Midbrain (tissue), 1 donor: ENCODE data around the gene MYO5B.

Experiments used
- DNase-seq: peaks from one replicate; lab custom pipeline; 2025; lab: John Stamatoyannopoulos, UW

The MYO5B gene

GRCh38 chr18:50188652-50189051 is 6.3 kb downstream of the MYO5B start:
- DNase-seq, result no peak

DNA sequence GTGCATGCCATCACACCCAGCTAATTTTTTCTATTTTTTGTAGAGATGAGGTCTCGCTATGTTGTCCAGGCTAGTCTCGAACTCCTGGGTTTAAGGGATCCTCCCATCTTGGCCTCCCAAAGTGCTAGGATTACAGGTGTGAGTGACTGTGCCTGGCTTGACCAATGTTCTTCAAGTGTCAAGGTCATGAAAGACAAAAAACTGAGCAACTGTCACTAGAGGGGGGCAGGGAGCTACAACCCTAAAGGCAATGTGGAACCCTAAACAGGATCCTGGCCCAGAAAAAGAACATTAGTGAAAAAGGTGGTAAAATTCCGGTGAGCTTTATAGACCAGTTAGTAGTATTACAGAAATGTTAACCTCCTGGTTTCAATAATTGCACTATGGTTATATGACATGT is 7.3 kb downstream of the MYO5B start:
- DNase-seq, result no peak

DNA sequence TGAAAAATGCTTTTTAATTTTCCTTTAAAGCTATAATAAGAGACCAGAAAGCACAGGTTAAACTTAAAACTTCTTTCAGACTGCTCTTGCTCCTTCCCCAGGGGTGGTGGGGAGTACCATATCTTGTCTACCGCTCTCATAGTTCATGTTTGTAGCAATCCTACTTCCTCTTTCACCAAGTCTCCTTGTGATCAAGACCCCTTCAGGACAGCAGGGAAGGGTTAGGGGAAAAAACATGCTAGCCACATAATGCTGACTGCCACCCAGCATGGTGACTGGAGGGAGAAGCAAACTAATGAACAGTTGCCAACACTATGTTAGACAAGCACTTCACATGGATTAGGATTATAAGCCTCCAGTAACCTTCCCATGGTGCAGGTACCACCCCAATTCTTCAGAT is 8.6 kb downstream of the MYO5B start:
- DNase-seq, result no peak

GRCh38 chr18:50183556-50183955 is 11.4 kb downstream of the MYO5B start:
- no peak for DNase-seq

DNA sequence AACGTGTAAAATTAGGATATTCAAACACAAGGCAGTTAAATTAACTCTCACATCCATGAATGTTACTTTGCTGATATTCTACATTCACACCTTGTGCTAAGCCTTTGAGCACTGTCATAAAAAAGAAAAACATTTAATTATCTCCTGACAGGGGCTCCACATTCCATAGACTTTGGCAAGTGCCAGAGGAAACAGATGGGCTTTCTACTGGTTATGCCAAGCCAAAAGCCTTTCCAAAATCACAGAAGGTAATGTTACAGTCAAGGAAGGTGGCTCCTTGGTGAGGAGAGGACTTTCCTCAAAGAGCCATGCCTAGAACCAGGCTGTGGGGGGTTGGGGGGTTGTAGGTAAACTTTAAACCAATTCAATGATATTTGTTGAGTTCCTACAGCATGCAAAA is 12.4 kb downstream of the MYO5B start:
- DNase-seq, result no peak

DNA sequence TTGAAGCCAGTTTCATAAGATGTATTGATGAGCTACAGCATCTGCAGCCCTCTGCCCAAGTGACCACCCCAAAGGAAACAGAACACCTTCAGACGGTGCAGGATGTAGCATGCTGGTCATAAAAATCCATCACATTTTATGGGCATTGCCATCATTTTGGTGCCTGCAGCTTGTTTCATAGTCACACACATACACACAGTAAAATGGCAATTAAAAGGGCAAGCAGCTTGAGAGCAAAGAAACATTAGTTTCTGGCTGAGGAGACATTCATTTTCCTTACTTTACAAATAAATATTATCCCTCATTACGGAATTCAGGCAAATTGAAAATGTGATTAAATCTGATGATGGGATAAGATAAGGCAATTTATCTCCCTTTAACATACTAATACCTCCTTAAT is 13.4 kb downstream of the MYO5B start:
- DNase-seq, result no peak

GRCh38 chr18:50179465-50179864 is 15.5 kb downstream of the MYO5B start:
- DNase-seq, result no peak

- no peak for DNase-seq
Observed at GRCh38 chr18:50177294-50177992, 17.5 kb downstream of the MYO5B start.

DNA sequence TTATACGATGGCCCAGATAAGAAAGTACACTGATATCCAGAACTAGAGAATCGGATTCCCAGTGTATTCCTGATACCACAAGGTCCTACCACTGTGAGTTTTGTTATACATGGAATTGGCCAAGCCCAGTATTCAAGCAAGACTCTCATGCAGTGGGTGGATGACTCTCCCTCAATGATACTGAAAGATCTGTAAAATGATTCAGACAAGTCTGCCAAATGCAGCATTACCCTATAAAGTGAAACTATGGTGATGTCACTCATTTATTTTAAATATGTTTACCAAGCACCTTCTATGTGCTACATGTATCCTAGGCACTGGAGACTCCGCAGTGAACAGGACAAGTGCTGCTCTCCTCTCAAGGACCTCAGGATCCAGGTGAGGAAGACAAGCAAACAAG is 22.6 kb downstream of the MYO5B start:
- no peak for DNase-seq

DNA sequence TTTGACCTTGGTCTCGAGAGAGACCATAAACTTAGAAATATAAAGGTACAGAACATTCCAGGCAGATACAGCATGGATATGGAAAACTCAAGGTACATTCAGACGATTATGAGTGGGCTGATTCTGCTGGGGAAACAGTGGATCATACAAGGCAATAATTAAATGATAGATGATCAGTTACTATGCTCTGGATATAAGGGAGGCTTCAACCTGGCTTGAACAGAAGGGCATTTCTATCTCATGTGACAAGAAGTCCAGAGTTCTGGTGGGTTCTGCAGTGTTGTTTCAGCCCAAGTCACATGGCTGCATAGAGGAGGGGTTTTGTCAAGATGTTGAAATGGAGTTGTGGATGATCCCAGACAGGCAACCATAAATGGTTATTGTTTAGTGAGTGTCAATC is 23.5 kb downstream of the MYO5B start:
- DNase-seq, result no peak

GRCh38 chr18:50170004-50170403 is 24.9 kb downstream of the MYO5B start:
- DNase-seq, result no peak

DNA sequence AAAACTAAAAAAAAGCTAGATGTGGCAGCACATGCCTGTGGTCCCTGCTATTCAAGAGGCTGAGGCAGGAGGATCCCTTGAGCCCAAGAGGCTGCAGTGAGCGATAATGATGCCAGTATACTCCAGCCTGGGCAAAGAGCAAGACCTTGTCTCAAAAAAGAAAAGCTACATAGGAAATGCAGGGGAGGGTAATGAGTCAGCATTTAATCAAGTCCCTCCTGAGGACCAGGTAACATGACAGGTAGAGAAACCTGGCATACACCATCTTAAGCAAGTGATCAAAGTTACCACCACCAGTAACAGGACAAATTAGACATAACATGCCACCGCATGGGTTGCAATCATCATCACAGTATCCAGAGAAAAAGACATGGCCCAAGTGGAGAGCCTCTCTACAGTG is 25.8 kb downstream of the MYO5B start:
- no peak for DNase-seq

DNA sequence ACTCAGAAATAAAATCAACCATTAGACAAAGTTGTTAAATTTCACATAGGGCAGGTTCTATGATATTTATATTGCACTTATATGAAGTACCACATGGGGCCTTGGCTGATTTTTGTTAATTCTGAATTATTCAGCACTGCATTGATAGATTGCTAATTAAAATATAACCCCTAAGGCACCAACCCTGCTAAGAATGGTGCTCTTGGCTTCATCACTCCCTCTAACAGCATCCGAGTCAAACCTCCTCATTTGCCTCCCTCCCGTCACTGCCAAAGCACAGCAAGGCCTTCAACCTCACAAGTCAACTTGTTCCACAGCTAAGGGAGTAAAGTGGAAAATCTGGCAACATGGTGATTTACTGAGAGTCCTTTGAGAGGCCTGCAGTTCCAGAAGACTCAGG is 27.0 kb downstream of the MYO5B start:
- DNase-seq, result no peak

DNA sequence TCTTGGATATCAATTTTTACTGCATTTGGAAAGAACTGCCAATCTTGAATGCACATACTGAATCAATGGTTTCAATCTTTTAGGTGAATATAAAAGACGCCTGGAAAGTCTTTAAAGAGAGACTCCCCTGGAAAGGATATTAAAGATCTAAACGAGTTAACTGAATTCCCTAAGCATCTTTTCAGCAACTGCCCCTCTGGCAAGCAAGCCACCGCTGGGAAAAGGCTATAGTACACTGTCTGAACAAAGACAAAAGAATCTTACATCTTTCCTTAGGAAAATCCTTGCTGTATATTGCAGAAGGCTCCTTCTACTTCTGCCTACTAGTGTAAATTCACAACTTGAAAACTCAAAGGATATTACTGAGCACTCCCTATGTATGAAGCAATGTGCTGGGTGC is 28.0 kb downstream of the MYO5B start:
- no peak for DNase-seq

- DNase-seq, result no peak
Observed at GRCh38 chr18:50163505-50163904, 31.4 kb downstream of the MYO5B start.

GRCh38 chr18:50162486-50163304 is 32.3 kb downstream of the MYO5B start:
- no peak for DNase-seq

DNA sequence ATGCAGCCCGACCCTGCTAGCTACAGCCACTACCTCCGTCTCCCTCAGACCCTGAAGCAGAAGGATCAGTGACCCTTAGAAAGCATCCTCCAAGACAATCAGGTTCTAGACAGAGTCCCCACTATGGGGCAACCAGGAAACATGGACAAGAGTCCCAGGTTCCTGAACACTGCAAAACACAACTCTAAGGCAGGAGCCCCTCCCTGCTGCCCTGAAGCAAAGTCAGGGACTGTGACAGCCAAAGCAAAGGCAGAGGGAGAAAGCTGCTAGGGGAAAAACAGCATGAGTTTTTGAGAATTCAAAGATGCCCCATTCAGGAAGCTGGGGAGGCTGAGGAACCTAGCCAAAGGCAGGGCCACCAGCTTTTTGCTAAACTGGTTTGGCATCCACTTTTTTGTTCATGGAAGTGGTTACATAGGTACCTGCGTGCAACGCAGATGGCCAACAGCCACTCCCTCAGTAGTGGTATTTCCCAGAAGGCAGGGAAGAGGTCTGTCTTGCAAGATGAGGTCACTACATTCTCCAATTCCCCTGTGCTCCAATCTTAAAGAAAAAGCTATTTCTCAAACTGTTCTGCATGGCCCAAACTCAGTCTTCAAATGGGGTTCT is 33.2 kb downstream of the MYO5B start:
- no peak for DNase-seq

DNA sequence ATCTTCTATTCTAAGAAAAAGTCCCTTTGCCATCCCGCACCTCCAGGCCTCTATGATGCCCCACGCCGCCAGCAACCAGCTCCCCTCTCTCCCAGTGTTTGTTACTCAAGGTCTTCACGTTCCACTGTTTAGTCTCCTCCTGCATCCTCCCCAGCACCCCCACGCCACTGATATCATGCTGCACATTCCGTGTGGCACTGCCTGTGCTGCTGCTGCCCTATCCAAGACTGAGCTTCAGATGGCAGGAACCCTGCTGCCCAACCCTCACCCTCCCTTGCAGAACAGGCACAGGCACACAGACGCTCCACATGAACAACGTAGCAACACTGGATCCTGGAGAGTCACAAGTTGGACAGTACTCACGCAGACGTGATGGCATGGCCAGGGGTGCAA is 35.3 kb downstream of the MYO5B start:
- no peak for DNase-seq

GRCh38 chr18:50158866-50159653 is 35.9 kb downstream of the MYO5B start:
- DNase-seq, result no peak

- DNase-seq, result no peak
Observed at GRCh38 chr18:50155406-50155805, 39.5 kb downstream of the MYO5B start.

DNA sequence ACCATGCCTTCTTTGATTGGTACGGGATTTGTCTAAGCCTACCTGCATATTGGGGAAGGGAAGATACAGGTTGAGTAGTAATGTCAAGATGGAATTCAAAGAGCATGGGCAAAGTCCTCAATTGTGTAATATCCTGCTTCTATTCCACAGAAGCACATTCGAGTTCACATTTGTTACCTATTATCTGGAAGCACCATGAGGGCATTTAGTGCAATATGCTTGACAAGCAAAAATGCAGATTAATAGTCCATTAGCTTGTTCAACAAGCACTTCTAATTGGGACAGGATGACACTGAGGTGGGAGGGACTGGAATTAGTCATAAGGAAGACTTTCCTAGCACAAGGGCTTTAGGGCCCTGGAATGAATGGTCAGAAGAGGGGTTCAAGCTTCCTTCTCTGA is 40.5 kb downstream of the MYO5B start:
- no peak for DNase-seq

- DNase-seq, result no peak
Observed at GRCh38 chr18:50152900-50153299, 42.0 kb downstream of the MYO5B start.
